SK-N-SH treated with all-trans-retinoic acid at 6 μM for 48 hours (cell line): ENCODE measurements around the gene KLHL5.

ENCODE experiments used
- PPARA ChIP-seq: fragments of 250-450 bp; sonication (Bioruptor Pico); IDR thresholded peaks from 2 replicates; pipeline ENCODE4 v1.5.0; 2020; ENCODE audit warnings: mild to moderate bottlenecking, borderline replicate concordance
- SNAI2 ChIP-seq: fragments of 250-450 bp; sonication (Bioruptor Pico); IDR thresholded peaks from 2 replicates; pipeline ENCODE4 v1.5.0; 2020; ENCODE audit warnings: mild to moderate bottlenecking, moderate library complexity
- TOX ChIP-seq: fragments of 250-450 bp; sonication (Bioruptor Pico); IDR thresholded peaks from 2 replicates; pipeline ENCODE4 v1.8.0; 2021; ENCODE audit warnings: mild to moderate bottlenecking, moderate library complexity, borderline replicate concordance
- ZFP3 ChIP-seq: fragments of 250-450 bp; sonication (Bioruptor Pico); IDR thresholded peaks from 2 replicates; pipeline ENCODE4 v1.5.0; 2020; ENCODE audit warnings: mild to moderate bottlenecking, moderate library complexity
- ZFP30 ChIP-seq: fragments of 450-650 bp; formaldehyde crosslinking; IDR thresholded peaks from 2 replicates; pipeline ENCODE4 v1.5.0; 2022; ENCODE audit warnings: mild to moderate bottlenecking, moderate library complexity
- TF ChIP-seq, protein P1 (sequence below): fragments of 250-450 bp; sonication (Bioruptor Pico); IDR thresholded peaks from 2 replicates; pipeline ENCODE4 v1.8.0; 2020; ENCODE audit warnings: mild to moderate bottlenecking, moderate library complexity, borderline replicate concordance
- TF ChIP-seq, protein P2 (sequence below): fragments of 250-450 bp; sonication (Bioruptor Pico); IDR thresholded peaks from 2 replicates; pipeline ENCODE4 v1.5.1; 2020; ENCODE audit warnings: low read depth, mild to moderate bottlenecking, moderate library complexity

DNA sequence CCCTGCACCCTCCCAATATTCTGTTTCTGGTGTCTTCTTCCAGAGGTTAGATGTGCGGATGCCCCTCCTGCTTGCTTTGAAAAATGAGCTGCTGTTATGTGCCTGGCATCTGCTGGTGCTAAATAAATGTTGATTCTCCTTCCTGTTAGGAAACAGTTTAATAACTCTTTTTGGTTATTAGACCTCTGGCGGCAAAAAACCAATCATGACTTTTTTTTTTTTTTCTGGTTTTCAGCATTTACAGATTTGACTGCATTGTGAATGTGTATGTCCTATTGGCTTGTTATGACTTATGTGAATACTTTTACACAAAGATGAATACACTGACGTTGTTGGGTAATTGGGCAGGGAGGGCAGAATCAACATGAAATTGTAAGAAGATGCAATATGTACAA is 16.2 kb upstream of the KLHL5 start:
- no peak for TF ChIP-seq ZFP3
- TF ChIP-seq, protein P1, sequence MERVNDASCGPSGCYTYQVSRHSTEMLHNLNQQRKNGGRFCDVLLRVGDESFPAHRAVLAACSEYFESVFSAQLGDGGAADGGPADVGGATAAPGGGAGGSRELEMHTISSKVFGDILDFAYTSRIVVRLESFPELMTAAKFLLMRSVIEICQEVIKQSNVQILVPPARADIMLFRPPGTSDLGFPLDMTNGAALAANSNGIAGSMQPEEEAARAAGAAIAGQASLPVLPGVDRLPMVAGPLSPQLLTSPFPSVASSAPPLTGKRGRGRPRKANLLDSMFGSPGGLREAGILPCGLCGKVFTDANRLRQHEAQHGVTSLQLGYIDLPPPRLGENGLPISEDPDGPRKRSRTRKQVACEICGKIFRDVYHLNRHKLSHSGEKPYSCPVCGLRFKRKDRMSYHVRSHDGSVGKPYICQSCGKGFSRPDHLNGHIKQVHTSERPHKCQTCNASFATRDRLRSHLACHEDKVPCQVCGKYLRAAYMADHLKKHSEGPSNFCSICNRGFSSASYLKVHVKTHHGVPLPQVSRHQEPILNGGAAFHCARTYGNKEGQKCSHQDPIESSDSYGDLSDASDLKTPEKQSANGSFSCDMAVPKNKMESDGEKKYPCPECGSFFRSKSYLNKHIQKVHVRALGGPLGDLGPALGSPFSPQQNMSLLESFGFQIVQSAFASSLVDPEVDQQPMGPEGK (CRISPR knock-in tag): no peak
- no peak for TF ChIP-seq SNAI2 (CRISPR knock-in tag)
- no peak for TF ChIP-seq TOX
- no peak for TF ChIP-seq PPARA
- TF ChIP-seq, protein P2, sequence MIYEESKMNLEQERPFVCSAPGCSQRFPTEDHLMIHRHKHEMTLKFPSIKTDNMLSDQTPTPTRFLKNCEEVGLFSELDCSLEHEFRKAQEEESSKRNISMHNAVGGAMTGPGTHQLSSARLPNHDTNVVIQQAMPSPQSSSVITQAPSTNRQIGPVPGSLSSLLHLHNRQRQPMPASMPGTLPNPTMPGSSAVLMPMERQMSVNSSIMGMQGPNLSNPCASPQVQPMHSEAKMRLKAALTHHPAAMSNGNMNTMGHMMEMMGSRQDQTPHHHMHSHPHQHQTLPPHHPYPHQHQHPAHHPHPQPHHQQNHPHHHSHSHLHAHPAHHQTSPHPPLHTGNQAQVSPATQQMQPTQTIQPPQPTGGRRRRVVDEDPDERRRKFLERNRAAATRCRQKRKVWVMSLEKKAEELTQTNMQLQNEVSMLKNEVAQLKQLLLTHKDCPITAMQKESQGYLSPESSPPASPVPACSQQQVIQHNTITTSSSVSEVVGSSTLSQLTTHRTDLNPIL: no peak
- TF ChIP-seq ZFP30: no peak
